IMR-90 (cell line): ENCODE data around the gene CCSER1.

ENCODE experiments used
- CTCF ChIP-seq: conservative IDR thresholded peaks from 2 replicates; pipeline ENCODE4 v1.5.1; 2012; ENCODE audit warnings: mild to moderate bottlenecking, low read depth, low read length, improper control_type of control experiment
- POLR2A ChIP-seq: IDR thresholded peaks from 2 replicates; pipeline ENCODE4 v1.6.1; 2012; ENCODE audit warnings: mild to moderate bottlenecking, low read depth, low read length
- USF2 ChIP-seq: fragments of 150-350 bp; IDR thresholded peaks from 2 replicates; pipeline ENCODE4 v1.6.1; 2017; ENCODE audit warnings: mild to moderate bottlenecking, antibody characterized with exemption, low read length, low read depth

GRCh38 chr4:91087743-91088142, 960.5 kb downstream of the CCSER1 start:
- no peak for TF ChIP-seq CTCF
- no peak for TF ChIP-seq USF2
- no peak for TF ChIP-seq POLR2A
